Measurements from ENCODE around the gene DUS2.

DNA sequence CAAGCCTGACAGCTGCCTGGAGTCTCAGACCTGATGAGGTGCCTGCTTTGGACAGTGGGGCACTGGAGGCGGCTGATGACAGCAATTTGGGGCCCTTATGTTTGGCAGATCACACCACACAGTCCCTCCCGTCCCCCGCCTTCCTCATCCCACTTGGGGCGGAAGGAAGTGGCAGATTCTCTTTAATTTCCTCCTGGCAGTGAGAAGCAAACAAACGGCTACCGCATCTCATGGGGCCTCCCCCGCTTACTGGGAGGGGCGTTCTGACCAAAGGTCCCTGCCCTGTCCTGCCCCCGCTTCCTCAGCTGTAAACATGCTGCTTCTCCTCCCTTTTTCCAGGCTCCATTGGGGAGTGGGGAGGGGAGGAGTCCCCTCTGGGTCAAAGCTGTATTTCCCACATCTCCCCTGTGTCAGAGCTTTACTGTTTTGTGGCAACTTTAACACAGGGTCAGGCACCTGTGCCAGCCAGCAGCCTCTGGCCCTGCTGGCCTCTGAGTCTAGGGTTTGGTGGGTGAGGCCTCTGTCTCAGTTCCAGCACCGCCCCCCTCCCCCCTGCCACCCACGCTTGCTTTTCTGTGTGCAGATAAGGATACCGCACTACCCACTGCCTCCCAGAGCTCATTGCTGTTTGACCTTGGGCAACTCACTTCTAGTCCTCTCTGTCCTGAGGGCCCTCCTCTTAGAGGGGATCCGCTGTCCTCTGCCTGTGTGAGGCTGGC, 56.7 kb downstream of the DUS2 start:
- TF ChIP-seq CTCF (conservative IDR thresholded peaks at IDR 0.05; ENCODE audit: low read length) = no peak
- TF ChIP-seq EZH2phosphoT487 (IDR thresholded peaks at IDR 0.05; ENCODE audit: borderline replicate concordance, low read depth, low read length) = no peak

All from OCI-LY7 (cell line).